Activated CD8-positive, alpha-beta memory T cell treated with anti-CD3 and anti-CD28 coated beads, Interleukin-2, amount 50 U/mL, for 4 hours (primary cell): ENCODE results near the gene ROR1.

Experiments
- DNase-seq: peaks from one replicate; pipeline ENCODE4 v3.0.0-alpha.2; 2020

Gene ROR1

GRCh38 chr1:63943393-63943792 is 169.6 kb downstream of the ROR1 start:
- DNase-seq: no peak

- DNase-seq: no peak
These were observed 172.1 kb downstream of the ROR1 start for GRCh38 chr1:63945943-63946342.

- DNase-seq: no peak
These were observed 173.2 kb downstream of the ROR1 start for GRCh38 chr1:63946866-63947491.

GRCh38 chr1:63947904-63948303 is 174.1 kb downstream of the ROR1 start:
- DNase-seq: no peak

- no peak for DNase-seq
These were observed 176.2 kb downstream of the ROR1 start for GRCh38 chr1:63950023-63950422.

GRCh38 chr1:63951059-63951946 is 177.5 kb downstream of the ROR1 start:
- DNase-seq: no peak

GRCh38 chr1:63954187-63954586 is 180.4 kb downstream of the ROR1 start:
- no peak for DNase-seq

- no peak for DNase-seq
These were observed 181.7 kb downstream of the ROR1 start for GRCh38 chr1:63955370-63956145.

- no peak for DNase-seq
These were observed 184.7 kb downstream of the ROR1 start for GRCh38 chr1:63958556-63958955.

GRCh38 chr1:63960326-63960725 is 186.5 kb downstream of the ROR1 start:
- DNase-seq: no peak

- no peak for DNase-seq
These were observed 192.2 kb downstream of the ROR1 start for GRCh38 chr1:63966016-63966415.

GRCh38 chr1:63967901-63968300 is 194.1 kb downstream of the ROR1 start:
- DNase-seq: no peak

- no peak for DNase-seq
These were observed 195.0 kb downstream of the ROR1 start for GRCh38 chr1:63968663-63969440.

GRCh38 chr1:63969441-63969901 is 195.7 kb downstream of the ROR1 start:
- no peak for DNase-seq

- no peak for DNase-seq
These were observed 197.7 kb downstream of the ROR1 start for GRCh38 chr1:63971557-63971956.

GRCh38 chr1:63973005-63973419 is 199.2 kb downstream of the ROR1 start:
- no peak for DNase-seq

GRCh38 chr1:63974966-63975365 is 201.1 kb downstream of the ROR1 start:
- no peak for DNase-seq

GRCh38 chr1:63975481-63975880 is 201.7 kb downstream of the ROR1 start:
- DNase-seq: no peak

GRCh38 chr1:63976006-63976405 is 202.2 kb downstream of the ROR1 start:
- no peak for DNase-seq

- no peak for DNase-seq
These were observed 203.6 kb downstream of the ROR1 start for GRCh38 chr1:63977466-63977865.

GRCh38 chr1:63980740-63981407 is 207.1 kb downstream of the ROR1 start:
- DNase-seq: no peak

GRCh38 chr1:63981408-63981773 is 207.6 kb downstream of the ROR1 start:
- DNase-seq: no peak
